Astrocyte (in vitro differentiated cells and primary cell): ENCODE measurements around the gene ANO7. TPM values are rescaled to one million over a fixed set of nuclear protein-coding genes. Genes with fewer than 3 reads are reported as not detected.

ENCODE experiments used
- DNase-seq: peaks from one replicate; pipeline ENCODE4 v3.0.0-alpha.2; 2010; ENCODE audit warnings: low read depth
- FAIRE-seq: peaks from 2 replicates; lab custom pipeline; 2011; peaks lifted over from hg19 to GRCh38; lab: Jason Lieb, UNC
- H2AFZ ChIP-seq: 2 replicates; pipeline ENCODE4 v1.6.0; 2012; ENCODE audit warnings: low read depth, low read length, inconsistent platforms
- H3K27ac ChIP-seq: 2 replicates; pipeline ENCODE4 v1.5.1; 2011; ENCODE audit warnings: low read depth, low read length, inconsistent platforms
- H3K27me3 ChIP-seq: 2 replicates; pipeline ENCODE4 v1.6.0; 2011; ENCODE audit warnings: low read length, inconsistent platforms; ENCODE audit not compliant: insufficient read depth
- H3K36me3 ChIP-seq: 2 replicates; pipeline ENCODE4 v1.5.1; 2011; ENCODE audit warnings: low read length, inconsistent platforms; ENCODE audit not compliant: insufficient read depth
- H3K4me1 ChIP-seq: 2 replicates; pipeline ENCODE4 v1.5.1; 2011; ENCODE audit warnings: low read length, inconsistent platforms; ENCODE audit not compliant: insufficient read depth
- H3K4me2 ChIP-seq: 2 replicates; pipeline ENCODE4 v1.6.0; 2012; ENCODE audit warnings: low read length, inconsistent platforms
- H3K4me3 ChIP-seq: 2 replicates; pipeline ENCODE4 v1.5.1; 2011; ENCODE audit warnings: low read depth, mild to moderate bottlenecking, low read length, inconsistent platforms; ENCODE audit not compliant: insufficient read depth
- H3K79me2 ChIP-seq: 2 replicates; pipeline ENCODE4 v1.6.0; 2012; ENCODE audit warnings: mild to moderate bottlenecking, low read length, inconsistent platforms; ENCODE audit not compliant: insufficient read depth
- H3K9ac ChIP-seq: 2 replicates; pipeline ENCODE4 v1.6.0; 2012; ENCODE audit warnings: mild to moderate bottlenecking, low read length, inconsistent platforms
- H3K9me3 ChIP-seq: 2 replicates; pipeline ENCODE4 v1.5.1; 2012; ENCODE audit warnings: low read depth, mild to moderate bottlenecking, low read length, inconsistent platforms; ENCODE audit not compliant: insufficient read depth
- H4K20me1 ChIP-seq: 2 replicates; pipeline ENCODE4 v1.6.0; 2012; ENCODE audit warnings: low read length, inconsistent platforms; ENCODE audit not compliant: insufficient read depth
- H3K27ac Mint-ChIP-seq: one replicate; pipeline ENCODE4 v1.8.0; 2021; ENCODE audit warnings: mild to moderate bottlenecking, mixed read lengths; ENCODE audit not compliant: unreplicated experiment
- H3K27me3 Mint-ChIP-seq: one replicate; pipeline ENCODE4 v1.8.0; 2021; ENCODE audit warnings: low read depth, mixed read lengths; ENCODE audit not compliant: unreplicated experiment
- H3K36me3 Mint-ChIP-seq: one replicate; pipeline ENCODE4 v1.8.0; 2021; ENCODE audit warnings: low read depth, mixed read lengths; ENCODE audit not compliant: unreplicated experiment
- H3K4me1 Mint-ChIP-seq: one replicate; pipeline ENCODE4 v1.8.0; 2021; ENCODE audit warnings: low read depth, mixed read lengths; ENCODE audit not compliant: unreplicated experiment
- H3K4me3 Mint-ChIP-seq: one replicate; pipeline ENCODE4 v1.8.0; 2021; ENCODE audit warnings: mild to moderate bottlenecking, moderate library complexity, mixed read lengths; ENCODE audit not compliant: unreplicated experiment
- H3K9me3 Mint-ChIP-seq: one replicate; pipeline ENCODE4 v1.8.0; 2021; ENCODE audit warnings: mild to moderate bottlenecking, mixed read lengths; ENCODE audit not compliant: unreplicated experiment
- EZH2 ChIP-seq: IDR thresholded peaks from 2 replicates; pipeline ENCODE4 v1.6.1; 2012; ENCODE audit warnings: mild to moderate bottlenecking, low read length, inconsistent platforms; ENCODE audit not compliant: insufficient read depth
- total RNA-seq: library from RNA; stranded (reverse); gene quantifications from 2 replicates; pipeline ENCODE4 v1.2.1, GENCODE V29; 2021
- TF ChIP-seq, protein P1 (sequence below): IDR thresholded peaks from 2 replicates; pipeline ENCODE4 v1.5.1; 2011; ENCODE audit warnings: low read depth, mild to moderate bottlenecking, inconsistent platforms, low read length, moderate library complexity; ENCODE audit not compliant: insufficient read depth

The ANO7 gene
- total RNA-seq, 1 donor from 2014 or later = 7.1 TPM

DNA sequence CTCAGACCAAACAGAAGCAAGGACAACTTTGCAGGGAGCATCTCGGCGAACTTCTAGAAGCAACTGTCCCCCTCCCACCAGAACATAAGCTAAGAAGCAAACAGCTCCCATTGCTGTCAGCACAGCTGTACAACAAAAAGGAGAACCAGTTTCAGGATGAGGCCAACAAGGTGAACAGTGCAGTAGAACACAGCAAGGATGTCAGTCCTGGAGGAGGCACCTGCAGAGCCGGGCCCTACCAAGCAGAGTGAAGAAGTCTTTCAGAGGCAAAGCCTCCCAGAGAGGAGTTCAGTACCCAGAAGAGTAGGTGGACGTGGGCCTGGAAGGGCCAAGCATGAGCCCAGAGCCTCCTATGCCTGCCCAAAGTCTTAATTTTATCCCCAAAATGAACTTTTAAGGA is 40.2 kb upstream of the ANO7 start:
- TF ChIP-seq EZH2 = no peak
- TF ChIP-seq, protein P1, sequence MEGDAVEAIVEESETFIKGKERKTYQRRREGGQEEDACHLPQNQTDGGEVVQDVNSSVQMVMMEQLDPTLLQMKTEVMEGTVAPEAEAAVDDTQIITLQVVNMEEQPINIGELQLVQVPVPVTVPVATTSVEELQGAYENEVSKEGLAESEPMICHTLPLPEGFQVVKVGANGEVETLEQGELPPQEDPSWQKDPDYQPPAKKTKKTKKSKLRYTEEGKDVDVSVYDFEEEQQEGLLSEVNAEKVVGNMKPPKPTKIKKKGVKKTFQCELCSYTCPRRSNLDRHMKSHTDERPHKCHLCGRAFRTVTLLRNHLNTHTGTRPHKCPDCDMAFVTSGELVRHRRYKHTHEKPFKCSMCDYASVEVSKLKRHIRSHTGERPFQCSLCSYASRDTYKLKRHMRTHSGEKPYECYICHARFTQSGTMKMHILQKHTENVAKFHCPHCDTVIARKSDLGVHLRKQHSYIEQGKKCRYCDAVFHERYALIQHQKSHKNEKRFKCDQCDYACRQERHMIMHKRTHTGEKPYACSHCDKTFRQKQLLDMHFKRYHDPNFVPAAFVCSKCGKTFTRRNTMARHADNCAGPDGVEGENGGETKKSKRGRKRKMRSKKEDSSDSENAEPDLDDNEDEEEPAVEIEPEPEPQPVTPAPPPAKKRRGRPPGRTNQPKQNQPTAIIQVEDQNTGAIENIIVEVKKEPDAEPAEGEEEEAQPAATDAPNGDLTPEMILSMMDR = no peak
- H2AFZ ChIP-seq = peak overlapping the region; percentile 100
- peaks cover 16% of the 10 kb centered on the region for H4K20me1 ChIP-seq
- peak overlapping the region; percentile 71 for H3K9ac ChIP-seq
- Mint-ChIP-seq H3K36me3 (peaks cover 2% of the 10 kb centered on the region), H3K27ac (peak overlapping the region; percentile 1), H3K4me3 (peak overlapping the region; percentile 89), H3K4me1 (peaks cover 15% of the 10 kb centered on the region), H3K27me3 (peaks cover 4% of the 10 kb centered on the region), H3K9me3 (no peaks in the 10 kb centered on the region)
- H3K4me1 ChIP-seq = peaks cover 17% of the 10 kb centered on the region
- no peak for FAIRE-seq
- peaks cover 23% of the 10 kb centered on the region for H3K79me2 ChIP-seq
- no peaks in the 10 kb centered on the region for H3K36me3 ChIP-seq
- peak overlapping the region; percentile 100 for H3K4me2 ChIP-seq
- H3K9me3 ChIP-seq = no peaks in the 10 kb centered on the region
- H3K27ac ChIP-seq = no peak overlapping the region
- H3K4me3 ChIP-seq = peak overlapping the region; percentile 80
- no peaks in the 10 kb centered on the region for H3K27me3 ChIP-seq
- DNase-seq = no peak

DNA sequence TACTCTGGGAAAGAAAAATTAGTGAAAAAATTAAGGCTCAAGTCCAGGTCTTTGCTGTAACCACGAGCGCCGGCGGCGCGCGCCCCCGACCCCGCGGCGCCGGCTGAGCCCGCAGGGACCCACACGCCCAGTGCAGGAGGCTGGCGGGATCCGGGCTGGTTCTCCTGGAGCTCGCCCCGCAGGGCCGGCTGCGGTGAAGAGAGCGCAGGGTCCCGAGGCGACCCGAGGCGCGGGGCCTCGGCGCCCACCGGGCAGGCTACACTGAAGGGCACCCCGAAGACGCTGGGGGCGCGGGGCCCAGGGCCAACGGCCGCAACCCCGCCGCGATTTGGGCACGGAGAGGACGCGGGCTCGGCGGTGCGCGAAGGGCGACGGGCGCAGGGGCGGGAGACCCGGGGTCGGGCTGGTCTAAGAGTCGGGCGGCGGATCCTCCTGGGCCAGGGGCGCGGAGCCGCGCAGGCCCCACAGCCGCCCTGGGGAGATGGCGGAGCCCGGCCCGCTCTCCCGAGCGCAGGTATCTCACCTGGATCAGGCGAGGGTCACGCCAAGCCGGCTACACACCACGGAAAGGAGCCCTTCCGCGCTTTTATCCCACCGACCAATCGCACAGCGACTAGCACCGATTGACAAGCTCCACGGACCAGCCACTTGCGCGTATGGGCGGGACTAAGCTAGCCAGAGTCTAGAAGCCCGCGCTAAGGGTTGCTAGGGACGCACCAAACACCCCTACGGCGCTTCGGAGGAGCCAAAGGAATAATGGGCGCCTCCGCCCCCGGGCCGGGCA is 39.4 kb upstream of the ANO7 start, which contains the start of gene PASK:
Gene PASK, minus strand, starts transcription at position 582 of the 784 bp plus-strand sequence. CDS start 6,440 bp downstream, outside the sequence.
- H3K4me1 Mint-ChIP-seq = peaks cover 19% of the 10 kb centered on the region

More for the DNA sequence above, 39.4 kb upstream of the ANO7 start, which contains the start of gene PASK:
- peak within 1 kb of the TSS; percentile 97 for H3K4me3 Mint-ChIP-seq
- peaks cover 2% of the 10 kb centered on the region for H3K36me3 Mint-ChIP-seq
- H3K9ac ChIP-seq = peak within 1 kb of the TSS; percentile 79
- H3K4me1 ChIP-seq = peaks cover 17% of the 10 kb centered on the region
- peak within 1 kb of the TSS; percentile 100 for H3K4me2 ChIP-seq
- TF ChIP-seq EZH2 = no peak
- TF ChIP-seq, protein P1 = no peak
- peaks cover 23% of the 10 kb centered on the region for H3K79me2 ChIP-seq
- H3K9me3 Mint-ChIP-seq = no peaks in the 10 kb centered on the region
- H4K20me1 ChIP-seq = peaks cover 18% of the 10 kb centered on the region
- H3K4me3 ChIP-seq = peak within 1 kb of the TSS; percentile 80
- H3K27me3 ChIP-seq = no peaks in the 10 kb centered on the region
- H3K27ac ChIP-seq = peak within 1 kb of the TSS; percentile 4
- H3K9me3 ChIP-seq = no peaks in the 10 kb centered on the region
- H3K27me3 Mint-ChIP-seq = no peaks in the 10 kb centered on the region
- H3K36me3 ChIP-seq = no peaks in the 10 kb centered on the region
- DNase-seq (peak; percentile 86), FAIRE-seq (no peak)
- peak within 1 kb of the TSS; percentile 53 for H3K27ac Mint-ChIP-seq
- peak within 1 kb of the TSS; percentile 100 for H2AFZ ChIP-seq
